Central memory CD8-positive, alpha-beta T cell (primary cell): ENCODE data around the gene NEDD4.
A peak's percentile ranks its signal among the peaks of the same experiment; 100 is the strongest.

Source experiments
- ATAC-seq: fragments of 150-1000 bp; cut with Tn5 transposase; replicated peaks from 2 replicates; pipeline ENCODE4 v1.10.0; 2022; ENCODE audit warnings: mild to moderate bottlenecking, moderate FRiP score, moderate number of reproducible peaks; ENCODE audit not compliant: poor library complexity, severe bottlenecking; ENCODE audit errors: extremely low read depth
- DNase-seq, 2 donors: peaks; one replicate each; pipeline ENCODE4 v3.0.0; 2021; ENCODE audit warnings: low spot score in 2 of 2
- H3K27ac Mint-ChIP-seq: one replicate; pipeline ENCODE4 v1.8.0; 2022; ENCODE audit warnings: low read depth, mild to moderate bottlenecking, moderate library complexity, mixed read lengths
- H3K27me3 Mint-ChIP-seq: one replicate; pipeline ENCODE4 v1.8.0; 2022; ENCODE audit warnings: mixed read lengths
- H3K36me3 Mint-ChIP-seq: one replicate; pipeline ENCODE4 v1.8.0; 2022; ENCODE audit warnings: mild to moderate bottlenecking, moderate library complexity, mixed read lengths; ENCODE audit not compliant: insufficient read depth
- H3K4me1 Mint-ChIP-seq: one replicate; pipeline ENCODE4 v1.8.0; 2022; ENCODE audit warnings: mixed read lengths
- H3K4me3 Mint-ChIP-seq: one replicate; pipeline ENCODE4 v1.8.0; 2022; ENCODE audit warnings: mild to moderate bottlenecking, moderate library complexity, mixed read lengths
- H3K9me3 Mint-ChIP-seq: one replicate; pipeline ENCODE4 v1.8.0; 2022; ENCODE audit warnings: mixed read lengths

The NEDD4 gene

GRCh38 chr15:56001471-56002078 is 8.2 kb upstream of the NEDD4 start:
- H3K36me3 Mint-ChIP-seq = peaks cover 2% of the 10 kb centered on the region
- ATAC-seq (no peak), DNase-seq (no peak)
- H3K27me3 Mint-ChIP-seq = peaks cover 39% of the 10 kb centered on the region
- H3K4me3 Mint-ChIP-seq = no peak overlapping the region
- no peaks in the 10 kb centered on the region for H3K9me3 Mint-ChIP-seq
- no peaks in the 10 kb centered on the region for H3K4me1 Mint-ChIP-seq
- H3K27ac Mint-ChIP-seq = no peak overlapping the region

- ATAC-seq (no peak), DNase-seq (no peak)
- Mint-ChIP-seq H3K4me3 (no peak overlapping the region), H3K27ac (no peak overlapping the region), H3K36me3 (no peaks in the 10 kb centered on the region), H3K9me3 (no peaks in the 10 kb centered on the region), H3K27me3 (peaks cover 39% of the 10 kb centered on the region), H3K4me1 (no peaks in the 10 kb centered on the region)
These were observed 6.2 kb upstream of the NEDD4 start for GRCh38 chr15:55999658-56000057.

GRCh38 chr15:55998478-55998877 is 5.1 kb upstream of the NEDD4 start:
- Mint-ChIP-seq H3K36me3 (peaks cover under 1% of the 10 kb centered on the region), H3K27ac (no peak overlapping the region), H3K4me3 (no peak overlapping the region), H3K27me3 (peaks cover 39% of the 10 kb centered on the region), H3K9me3 (no peaks in the 10 kb centered on the region), H3K4me1 (no peaks in the 10 kb centered on the region)
- no peak for ATAC-seq
- DNase-seq = no peak

- ATAC-seq (no peak), DNase-seq (no peak)
- no peak overlapping the region for H3K27ac Mint-ChIP-seq
These were observed 570 bp upstream of the NEDD4 start for GRCh38 chr15:55993804-55994560.

GRCh38 chr15:55992769-55993110 is 672 bp downstream of the NEDD4 start:
- H3K36me3 Mint-ChIP-seq = peaks cover 4% of the 10 kb centered on the region
- no peaks in the 10 kb centered on the region for H3K27me3 Mint-ChIP-seq
- H3K4me3 Mint-ChIP-seq = peak overlapping the region; percentile 87
- H3K9me3 Mint-ChIP-seq = no peaks in the 10 kb centered on the region
- no peak for DNase-seq
- H3K27ac Mint-ChIP-seq = no peak overlapping the region
- ATAC-seq = no peak
- peaks cover 9% of the 10 kb centered on the region for H3K4me1 Mint-ChIP-seq

More at GRCh38 chr15:55993804-55994560, 570 bp upstream of the NEDD4 start:
- peaks cover 9% of the 10 kb centered on the region for H3K4me1 Mint-ChIP-seq
- H3K9me3 Mint-ChIP-seq = no peaks in the 10 kb centered on the region
- peaks cover 6% of the 10 kb centered on the region for H3K27me3 Mint-ChIP-seq
- H3K36me3 Mint-ChIP-seq = peaks cover 4% of the 10 kb centered on the region
- H3K4me3 Mint-ChIP-seq = peak overlapping the region; percentile 87

DNA sequence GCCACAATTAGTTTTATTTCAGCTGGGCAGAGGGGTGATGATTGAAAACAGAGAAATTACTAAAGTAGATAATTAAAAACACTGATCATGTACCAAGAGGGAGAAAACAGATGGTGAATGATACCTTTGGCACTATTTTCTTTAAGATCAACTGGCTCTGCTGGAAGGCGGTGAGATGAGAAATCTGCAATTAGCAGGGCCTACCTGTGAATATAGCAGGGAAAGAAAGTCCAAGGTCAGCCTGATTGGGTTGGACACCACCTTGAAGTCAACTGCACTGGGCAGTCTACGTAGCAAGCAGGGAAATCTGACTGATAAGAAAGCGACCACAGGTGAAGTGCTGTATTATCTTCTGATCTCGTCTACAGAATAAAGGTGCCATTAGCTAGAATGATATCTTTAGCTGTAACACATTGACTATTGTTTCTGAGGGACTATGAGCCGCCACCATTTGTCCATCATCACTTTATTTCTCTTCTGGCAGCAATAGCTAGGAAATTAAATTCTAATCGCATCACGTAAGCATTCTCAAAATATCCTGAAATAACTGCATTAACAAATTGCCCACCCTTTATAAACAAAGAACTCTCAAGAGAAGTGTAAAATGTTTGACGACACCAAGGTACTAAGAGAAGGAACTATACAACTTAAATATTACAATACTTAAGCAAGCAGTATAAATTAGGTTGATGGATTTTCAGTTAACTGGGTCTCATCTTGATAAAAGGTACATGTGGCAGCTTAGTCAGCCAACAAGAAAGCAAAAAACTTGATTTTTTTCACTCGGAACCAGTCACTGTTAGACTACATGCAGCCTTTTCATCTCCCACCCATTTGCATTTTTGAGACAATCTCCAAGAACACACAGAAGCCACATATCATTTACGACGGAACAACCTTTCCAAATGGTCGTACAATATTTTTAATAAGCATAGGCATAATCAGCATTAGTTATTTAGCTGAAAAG is 1.3 kb downstream of the NEDD4 start:
- Mint-ChIP-seq H3K27me3 (no peaks in the 10 kb centered on the region), H3K27ac (no peak overlapping the region), H3K9me3 (no peaks in the 10 kb centered on the region), H3K4me1 (peaks cover 9% of the 10 kb centered on the region), H3K4me3 (peak overlapping the region; percentile 87), H3K36me3 (peaks cover 4% of the 10 kb centered on the region)
- ATAC-seq (no peak), DNase-seq (no peak)

DNA sequence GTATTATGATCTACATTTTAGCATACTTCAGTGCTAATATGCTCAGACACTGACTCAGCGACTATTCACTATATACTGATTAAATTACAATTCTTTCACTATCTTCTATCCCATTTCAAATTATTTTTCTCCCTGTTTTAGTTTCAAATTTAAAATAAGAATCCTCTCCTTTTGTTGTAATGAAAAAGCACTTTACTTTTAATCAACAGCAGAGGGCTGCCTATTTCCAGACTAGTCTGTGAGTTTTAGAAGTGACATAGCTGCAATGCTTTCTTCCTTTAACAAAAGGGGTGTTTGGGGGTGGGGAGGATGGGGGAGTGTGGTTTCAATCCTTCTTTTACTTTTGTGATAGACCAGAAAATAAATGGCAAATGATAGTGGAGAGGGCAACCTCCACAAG is 2.4 kb downstream of the NEDD4 start:
- no peak for ATAC-seq
- no peak for DNase-seq
- Mint-ChIP-seq H3K4me3 (no peak overlapping the region), H3K9me3 (no peaks in the 10 kb centered on the region), H3K27ac (no peak overlapping the region), H3K27me3 (no peaks in the 10 kb centered on the region), H3K36me3 (peaks cover 4% of the 10 kb centered on the region), H3K4me1 (peaks cover 9% of the 10 kb centered on the region)

DNA sequence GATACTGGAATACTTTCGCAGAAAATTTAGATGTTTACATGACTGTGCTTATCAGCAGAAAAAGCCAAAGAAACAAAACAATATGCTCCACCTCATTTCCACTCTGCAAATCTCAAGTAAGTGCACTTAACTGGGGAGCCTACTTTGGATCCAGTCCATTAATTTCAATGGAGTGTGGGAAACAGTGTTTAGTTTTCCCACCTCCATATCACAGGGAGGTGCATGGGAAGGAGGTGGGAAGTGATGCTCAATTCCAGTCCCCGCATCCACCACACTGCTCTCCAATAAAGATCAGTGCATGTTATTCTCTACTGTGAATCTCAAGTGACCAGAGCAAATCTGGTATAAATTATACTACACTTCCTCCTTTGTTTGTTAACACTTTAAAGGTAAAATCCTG is 2.9 kb downstream of the NEDD4 start:
- Mint-ChIP-seq H3K27ac (no peak overlapping the region), H3K9me3 (no peaks in the 10 kb centered on the region), H3K4me3 (no peak overlapping the region), H3K27me3 (no peaks in the 10 kb centered on the region), H3K4me1 (peaks cover 9% of the 10 kb centered on the region), H3K36me3 (peaks cover 4% of the 10 kb centered on the region)
- DNase-seq (no peak), ATAC-seq (no peak)

- DNase-seq (no peak), ATAC-seq (no peak)
- Mint-ChIP-seq H3K27me3 (no peaks in the 10 kb centered on the region), H3K9me3 (no peaks in the 10 kb centered on the region), H3K4me3 (no peak overlapping the region), H3K27ac (no peak overlapping the region), H3K36me3 (peaks cover 4% of the 10 kb centered on the region), H3K4me1 (peaks cover 9% of the 10 kb centered on the region)
These were observed 4.0 kb downstream of the NEDD4 start for GRCh38 chr15:55989383-55989782.

- H3K4me1 Mint-ChIP-seq = no peaks in the 10 kb centered on the region
- no peak for ATAC-seq
- no peaks in the 10 kb centered on the region for H3K9me3 Mint-ChIP-seq
- H3K27me3 Mint-ChIP-seq = no peaks in the 10 kb centered on the region
- no peak for DNase-seq
- H3K27ac Mint-ChIP-seq = no peak overlapping the region
- H3K36me3 Mint-ChIP-seq = no peaks in the 10 kb centered on the region
- no peak overlapping the region for H3K4me3 Mint-ChIP-seq
These were observed 11.7 kb downstream of the NEDD4 start for GRCh38 chr15:55981582-55982249.

DNA sequence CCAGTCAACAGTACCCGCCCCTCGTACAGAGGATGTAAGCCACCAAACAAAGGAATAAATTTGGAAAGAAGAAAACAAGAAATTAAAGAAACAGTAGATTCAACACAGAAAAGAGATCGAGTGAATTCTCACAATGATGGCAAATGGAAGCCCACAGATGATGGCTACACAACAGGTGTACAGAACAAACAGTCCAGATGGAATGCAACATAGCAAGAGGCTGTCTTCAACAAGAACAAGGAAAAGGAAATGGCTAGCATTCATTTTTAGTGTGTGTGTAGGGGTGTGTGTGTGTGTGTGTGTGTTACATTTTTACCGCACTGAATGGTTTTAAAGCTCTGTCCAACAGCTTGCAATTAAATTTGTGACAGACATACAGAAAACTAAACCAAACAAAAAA is 12.9 kb downstream of the NEDD4 start:
- Mint-ChIP-seq H3K27me3 (no peaks in the 10 kb centered on the region), H3K36me3 (no peaks in the 10 kb centered on the region), H3K9me3 (no peaks in the 10 kb centered on the region), H3K27ac (no peak overlapping the region), H3K4me1 (no peaks in the 10 kb centered on the region), H3K4me3 (no peak overlapping the region)
- DNase-seq (no peak), ATAC-seq (no peak)

GRCh38 chr15:55977231-55977630 is 16.2 kb downstream of the NEDD4 start:
- no peak overlapping the region for H3K4me3 Mint-ChIP-seq
- H3K36me3 Mint-ChIP-seq = no peaks in the 10 kb centered on the region
- no peaks in the 10 kb centered on the region for H3K4me1 Mint-ChIP-seq
- H3K9me3 Mint-ChIP-seq = no peaks in the 10 kb centered on the region
- DNase-seq (no peak), ATAC-seq (no peak)
- no peaks in the 10 kb centered on the region for H3K27me3 Mint-ChIP-seq
- H3K27ac Mint-ChIP-seq = no peak overlapping the region
